Measurements from ENCODE around the gene FHOD1. TPM values are rescaled to one million over a fixed set of nuclear protein-coding genes. Genes with fewer than 3 reads are reported as not detected.

The FHOD1 gene
- total RNA-seq, 2 donors from 2014 or later = 5.3 to 11.6 TPM

GRCh38 chr16:67260426-67261063, 13.3 kb upstream of the FHOD1 start:
- Histone ChIP-seq H3K4me3 (no peak overlapping the region), H3K27ac (no peak overlapping the region), H3K4me1 (no peaks in the 10 kb centered on the region), H3K36me3 (no peaks in the 10 kb centered on the region), H3K9me3 (no peaks in the 10 kb centered on the region), H3K27me3 (no peaks in the 10 kb centered on the region)
- no peak for DNase-seq (ENCODE audit: low spot score)
- TF ChIP-seq CTCF (IDR thresholded peaks at IDR 0.05) = peak; percentile 33 to 70

- no peaks in the 10 kb centered on the region for H3K36me3 ChIP-seq
- no peak for TF ChIP-seq CTCF (IDR thresholded peaks at IDR 0.05)
- no peak overlapping the region for H3K27ac ChIP-seq
- no peaks in the 10 kb centered on the region for H3K27me3 ChIP-seq
- H3K9me3 ChIP-seq = no peaks in the 10 kb centered on the region
- H3K4me3 ChIP-seq = no peak overlapping the region
- DNase-seq (ENCODE audit: low spot score) = no peak
- H3K4me1 ChIP-seq = no peaks in the 10 kb centered on the region
Observed at GRCh38 chr16:67259705-67260104, 12.4 kb upstream of the FHOD1 start.

GRCh38 chr16:67258161-67258835, 11.0 kb upstream of the FHOD1 start:
- Histone ChIP-seq H3K9me3 (no peaks in the 10 kb centered on the region), H3K36me3 (no peaks in the 10 kb centered on the region), H3K4me1 (no peaks in the 10 kb centered on the region), H3K27me3 (no peaks in the 10 kb centered on the region), H3K4me3 (no peak overlapping the region), H3K27ac (no peak overlapping the region)
- TF ChIP-seq CTCF (IDR thresholded peaks at IDR 0.05) = no peak
- no peak for DNase-seq (ENCODE audit: low spot score)

- H3K27me3 ChIP-seq = no peaks in the 10 kb centered on the region
- H3K9me3 ChIP-seq = no peaks in the 10 kb centered on the region
- H3K36me3 ChIP-seq = no peaks in the 10 kb centered on the region
- no peak overlapping the region for H3K4me3 ChIP-seq
- H3K4me1 ChIP-seq = no peaks in the 10 kb centered on the region
- H3K27ac ChIP-seq = no peak overlapping the region
- no peak for DNase-seq (ENCODE audit: low spot score)
- TF ChIP-seq CTCF (IDR thresholded peaks at IDR 0.05) = no peak
Observed at GRCh38 chr16:67257486-67258160, 10.3 kb upstream of the FHOD1 start.

- no peaks in the 10 kb centered on the region for H3K36me3 ChIP-seq
- H3K27me3 ChIP-seq = no peaks in the 10 kb centered on the region
- H3K27ac ChIP-seq = no peak overlapping the region
- TF ChIP-seq CTCF (IDR thresholded peaks at IDR 0.05) = no peak
- no peak overlapping the region for H3K4me3 ChIP-seq
- no peaks in the 10 kb centered on the region for H3K4me1 ChIP-seq
- H3K9me3 ChIP-seq = no peaks in the 10 kb centered on the region
- DNase-seq (ENCODE audit: low spot score) = no peak
Observed at GRCh38 chr16:67256701-67257230, 9.5 kb upstream of the FHOD1 start.
